Activated T-helper 2 cell treated with anti-CD3 and anti-CD28 coated beads, Interferon-gamma antibody, Interleukin-2, Interleukin-4, amounts not matched to agents 10 μg/mL and 5 μg/mL and 100 μg/mL, durations not matched to agents 14 hours and 24 hours and 36 hours (primary cell): ENCODE results near the gene CAVIN4. TPM values are rescaled to one million over a fixed set of nuclear protein-coding genes. Genes with fewer than 3 reads are reported as not detected.

Experiments used
- DNase-seq: peaks from one replicate; pipeline ENCODE4 v3.0.0; 2021; ENCODE audit warnings: low spot score
- H3K27ac Mint-ChIP-seq: one replicate; pipeline ENCODE4 v1.8.0; 2021; ENCODE audit warnings: mixed read lengths
- H3K27me3 Mint-ChIP-seq: one replicate; pipeline ENCODE4 v1.8.0; 2021; ENCODE audit warnings: low read depth, mixed read lengths
- H3K36me3 Mint-ChIP-seq: one replicate; pipeline ENCODE4 v1.8.0; 2021; ENCODE audit warnings: low read depth, mixed read lengths
- H3K4me1 Mint-ChIP-seq: one replicate; pipeline ENCODE4 v1.8.0; 2021; ENCODE audit warnings: low read depth, mixed read lengths
- H3K4me3 Mint-ChIP-seq: one replicate; pipeline ENCODE4 v1.8.0; 2021; ENCODE audit warnings: low read depth, mild to moderate bottlenecking, moderate library complexity, mixed read lengths
- H3K9me3 Mint-ChIP-seq: one replicate; pipeline ENCODE4 v1.8.0; 2021; ENCODE audit warnings: mixed read lengths
- intact Hi-C: fragments of 100-400 bp; cut with micrococcal nuclease; formaldehyde crosslinking; loops from one replicate; pipeline ENCODE4 v1.15.1; 2023
- total RNA-seq: library from RNA; stranded (reverse); gene quantifications from 2 replicates; pipeline ENCODE4 v1.2.3, GENCODE V29; 2022

Gene CAVIN4, protein sequence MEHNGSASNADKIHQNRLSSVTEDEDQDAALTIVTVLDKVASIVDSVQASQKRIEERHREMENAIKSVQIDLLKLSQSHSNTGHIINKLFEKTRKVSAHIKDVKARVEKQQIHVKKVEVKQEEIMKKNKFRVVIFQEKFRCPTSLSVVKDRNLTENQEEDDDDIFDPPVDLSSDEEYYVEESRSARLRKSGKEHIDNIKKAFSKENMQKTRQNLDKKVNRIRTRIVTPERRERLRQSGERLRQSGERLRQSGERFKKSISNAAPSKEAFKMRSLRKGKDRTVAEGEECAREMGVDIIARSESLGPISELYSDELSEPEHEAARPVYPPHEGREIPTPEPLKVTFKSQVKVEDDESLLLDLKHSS
- total RNA-seq = 0.23 and 0.34 TPM in 2 replicates

DNA sequence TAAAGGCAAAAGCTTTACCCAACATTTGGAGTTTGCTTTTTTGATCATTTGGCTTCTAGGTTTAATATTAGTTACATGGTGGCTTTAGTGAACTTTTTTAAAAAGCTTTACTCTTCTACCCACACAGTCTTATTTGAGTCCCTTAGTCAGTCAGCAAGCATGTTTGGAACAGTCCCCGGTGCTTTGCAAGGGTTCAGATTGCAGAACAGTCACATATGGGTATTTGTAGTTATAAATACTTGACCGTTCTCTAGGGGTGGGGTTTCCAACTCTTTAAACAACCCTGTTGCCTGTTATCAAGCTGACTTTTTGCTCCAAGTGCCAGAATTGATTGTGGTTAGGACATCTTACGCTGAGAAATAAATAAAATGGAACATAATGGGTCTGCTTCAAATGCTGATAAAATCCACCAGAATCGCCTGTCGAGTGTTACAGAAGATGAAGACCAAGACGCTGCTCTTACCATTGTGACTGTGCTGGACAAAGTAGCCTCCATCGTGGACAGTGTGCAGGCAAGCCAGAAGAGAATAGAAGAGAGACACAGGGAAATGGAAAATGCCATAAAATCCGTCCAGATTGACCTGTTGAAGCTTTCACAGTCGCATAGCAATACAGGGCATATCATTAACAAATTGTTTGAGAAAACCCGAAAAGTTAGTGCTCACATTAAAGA, at the start of gene CAVIN4:
CAVIN4 (plus strand) TSS at position 304 of the 673 bp plus-strand sequence; CDS start at position 369, 65 bp downstream.
- Mint-ChIP-seq H3K9me3 (no peaks in the 10 kb centered on the region), H3K27ac (no peak within 1 kb of the TSS), H3K27me3 (peaks cover 2% of the 10 kb centered on the region), H3K36me3 (no peaks in the 10 kb centered on the region), H3K4me3 (no peak within 1 kb of the TSS), H3K4me1 (no peaks in the 10 kb centered on the region)
- intact Hi-C loops = no loop called here
- no peak for DNase-seq

DNA sequence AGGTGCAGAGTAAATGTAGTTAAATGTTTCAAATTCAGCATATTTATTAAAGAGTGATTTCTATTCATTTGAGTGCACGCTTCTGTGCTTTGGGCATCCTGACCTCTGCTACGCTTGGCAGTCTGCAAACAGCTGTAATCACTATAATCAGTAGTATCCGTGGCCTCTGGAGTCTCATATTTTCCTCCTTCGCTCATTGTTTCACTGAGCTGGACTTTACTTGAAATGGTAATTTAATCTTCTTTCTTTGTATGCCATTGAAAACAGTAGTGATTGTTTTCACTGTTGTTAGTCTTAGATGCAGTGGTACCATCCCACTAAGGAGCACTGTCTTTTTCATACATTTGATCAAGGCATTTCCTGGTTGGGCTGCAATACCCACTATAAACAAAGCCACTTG, 43.5 kb upstream of the CAVIN4 start:
- Mint-ChIP-seq H3K27me3 (peaks cover 2% of the 10 kb centered on the region), H3K4me3 (no peak overlapping the region), H3K9me3 (no peaks in the 10 kb centered on the region), H3K4me1 (peaks cover 12% of the 10 kb centered on the region), H3K36me3 (no peaks in the 10 kb centered on the region), H3K27ac (no peak overlapping the region)
- DNase-seq = no peak
- intact Hi-C loops = no loop called here

DNA sequence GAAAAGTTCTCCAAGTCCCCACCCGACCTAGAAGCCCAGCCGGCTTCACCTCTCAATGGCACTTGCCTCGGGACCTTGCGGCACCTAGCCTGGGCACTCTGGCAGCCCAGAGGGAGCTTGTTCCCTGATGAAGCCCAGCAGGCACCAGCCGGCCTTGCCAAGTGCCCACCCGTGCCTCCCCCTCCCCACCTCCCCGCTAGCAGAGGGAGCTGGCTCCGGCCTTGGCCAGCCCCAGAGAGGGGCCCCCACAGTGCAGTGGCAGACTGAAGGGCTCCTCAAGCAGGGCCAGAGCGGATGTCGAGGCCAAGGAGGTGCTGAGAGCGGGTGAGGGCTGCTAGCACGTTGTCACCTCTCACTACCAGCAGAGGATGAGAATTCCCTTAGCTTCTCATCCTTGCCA, 37.6 kb upstream of the CAVIN4 start:
- Mint-ChIP-seq H3K27me3 (no peaks in the 10 kb centered on the region), H3K36me3 (no peaks in the 10 kb centered on the region), H3K9me3 (peaks cover 7% of the 10 kb centered on the region), H3K27ac (no peak overlapping the region), H3K4me3 (no peak overlapping the region), H3K4me1 (peaks cover 10% of the 10 kb centered on the region)
- no peak for DNase-seq
- intact Hi-C loops = no loop called here

DNA sequence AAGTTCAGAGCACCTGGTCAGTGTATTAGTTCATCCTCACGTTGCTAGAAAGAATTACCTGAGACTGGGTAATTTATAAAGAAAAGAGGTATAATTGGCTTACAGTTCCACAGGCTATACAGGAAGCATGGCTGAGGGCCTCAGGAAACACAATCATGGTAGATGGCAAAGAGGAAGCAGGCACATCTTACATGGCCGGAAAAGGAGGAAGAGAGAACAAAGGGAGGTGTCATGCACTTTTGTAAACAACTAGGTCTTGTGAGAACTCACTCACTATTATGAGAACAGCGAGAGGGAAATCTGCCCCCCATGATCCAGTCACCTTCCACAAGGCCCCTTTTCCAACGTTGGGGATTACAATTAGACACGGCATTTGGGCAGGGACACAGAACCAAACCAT, 28.8 kb upstream of the CAVIN4 start:
- no peak overlapping the region for H3K4me3 Mint-ChIP-seq
- H3K27ac Mint-ChIP-seq = no peak overlapping the region
- DNase-seq = no peak
- intact Hi-C loops = no loop called here
- no peaks in the 10 kb centered on the region for H3K36me3 Mint-ChIP-seq
- no peaks in the 10 kb centered on the region for H3K4me1 Mint-ChIP-seq
- H3K9me3 Mint-ChIP-seq = peaks cover 16% of the 10 kb centered on the region
- H3K27me3 Mint-ChIP-seq = no peaks in the 10 kb centered on the region

DNA sequence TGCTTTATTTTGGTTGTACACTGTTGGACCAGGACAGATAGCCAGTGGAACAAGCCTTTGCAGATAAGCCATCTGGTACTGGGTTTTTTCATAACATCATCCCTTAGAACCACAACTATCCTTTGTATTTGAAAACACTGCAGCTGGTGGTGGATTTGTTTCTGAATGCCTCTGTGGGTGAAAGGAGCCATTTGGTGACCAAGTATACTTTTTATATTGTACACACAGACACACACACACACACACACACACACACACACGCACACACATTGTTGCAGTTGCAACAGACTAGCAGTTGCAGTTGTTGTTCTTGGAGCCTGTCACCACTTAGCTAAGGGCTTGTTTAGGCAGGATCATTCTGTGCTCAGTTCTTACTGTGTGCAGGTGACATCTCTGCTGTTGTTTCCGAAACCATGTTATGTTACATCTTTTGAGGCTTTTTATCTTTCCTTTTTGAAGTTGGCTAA, 22.9 kb upstream of the CAVIN4 start:
- no peaks in the 10 kb centered on the region for H3K9me3 Mint-ChIP-seq
- H3K4me1 Mint-ChIP-seq = no peaks in the 10 kb centered on the region
- H3K36me3 Mint-ChIP-seq = no peaks in the 10 kb centered on the region
- intact Hi-C loops = no loop called here
- no peak overlapping the region for H3K27ac Mint-ChIP-seq
- no peaks in the 10 kb centered on the region for H3K27me3 Mint-ChIP-seq
- DNase-seq = no peak
- no peak overlapping the region for H3K4me3 Mint-ChIP-seq

DNA sequence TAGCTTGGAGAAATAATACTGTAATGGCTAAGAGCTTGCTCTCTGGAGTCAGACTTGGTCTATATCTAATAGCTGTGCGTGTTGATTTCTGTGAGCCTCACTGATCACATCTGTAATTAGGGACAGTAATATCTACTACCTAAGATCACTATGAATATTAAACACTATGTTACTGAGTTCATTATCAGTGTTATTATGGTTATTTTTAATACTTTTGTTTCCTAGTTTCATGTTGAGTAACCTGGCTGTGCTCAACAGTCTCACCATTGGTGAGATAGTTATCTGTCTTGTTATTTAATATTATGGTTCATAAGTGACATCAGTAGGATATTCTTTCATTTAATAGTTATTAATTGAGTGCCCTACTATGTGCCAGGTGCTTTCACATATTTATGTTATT, 22.4 kb upstream of the CAVIN4 start:
- intact Hi-C loops = no loop called here
- no peak for DNase-seq
- Mint-ChIP-seq H3K4me1 (no peaks in the 10 kb centered on the region), H3K4me3 (no peak overlapping the region), H3K27ac (no peak overlapping the region), H3K27me3 (peaks cover 2% of the 10 kb centered on the region), H3K36me3 (no peaks in the 10 kb centered on the region), H3K9me3 (no peaks in the 10 kb centered on the region)

DNA sequence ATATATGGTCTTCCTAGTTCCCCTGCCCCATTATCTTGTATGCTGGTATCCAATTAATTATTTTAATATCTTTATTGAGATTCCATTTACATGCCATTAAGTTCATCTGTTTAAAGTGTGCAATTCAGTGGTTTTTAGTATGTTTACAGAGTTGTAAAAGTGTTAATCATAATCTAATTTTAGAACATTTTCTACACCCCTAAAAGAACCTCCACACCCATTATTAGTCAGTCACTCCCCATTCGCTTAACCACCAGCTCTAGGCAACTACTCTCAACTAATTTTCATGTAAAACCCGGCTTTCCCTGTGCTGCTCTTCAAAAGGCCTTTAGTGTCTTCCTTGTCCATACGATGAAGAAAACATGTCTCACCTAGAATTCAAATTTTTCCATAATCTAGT, 20.8 kb upstream of the CAVIN4 start:
- Mint-ChIP-seq H3K27me3 (peaks cover 5% of the 10 kb centered on the region), H3K4me3 (no peak overlapping the region), H3K27ac (no peak overlapping the region), H3K9me3 (no peaks in the 10 kb centered on the region), H3K36me3 (no peaks in the 10 kb centered on the region), H3K4me1 (peaks cover 2% of the 10 kb centered on the region)
- no peak for DNase-seq
- intact Hi-C loops = no loop called here

DNA sequence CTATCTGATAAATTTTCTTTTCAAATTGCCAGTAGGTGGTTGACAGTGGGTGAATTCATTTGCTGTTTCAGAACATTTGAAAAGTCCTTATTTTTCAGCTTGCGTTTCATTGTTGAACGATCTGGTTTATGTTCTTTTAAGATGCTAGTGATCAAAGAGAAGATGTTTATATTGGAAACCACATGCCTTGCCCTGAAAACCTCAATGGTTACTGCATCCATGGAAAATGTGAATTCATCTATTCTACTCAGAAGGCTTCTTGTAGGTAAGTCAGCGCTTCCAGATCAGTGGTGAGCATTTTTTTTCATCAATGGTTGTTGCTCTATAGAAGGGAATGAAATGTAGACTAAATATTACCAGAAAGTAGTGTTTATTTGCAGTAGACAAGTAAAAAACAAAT, 16.6 kb upstream of the CAVIN4 start:
- H3K4me3 Mint-ChIP-seq = no peak overlapping the region
- no peaks in the 10 kb centered on the region for H3K36me3 Mint-ChIP-seq
- DNase-seq = no peak
- intact Hi-C loops = no loop called here
- peaks cover 2% of the 10 kb centered on the region for H3K4me1 Mint-ChIP-seq
- no peak overlapping the region for H3K27ac Mint-ChIP-seq
- no peaks in the 10 kb centered on the region for H3K9me3 Mint-ChIP-seq
- peaks cover 5% of the 10 kb centered on the region for H3K27me3 Mint-ChIP-seq

DNA sequence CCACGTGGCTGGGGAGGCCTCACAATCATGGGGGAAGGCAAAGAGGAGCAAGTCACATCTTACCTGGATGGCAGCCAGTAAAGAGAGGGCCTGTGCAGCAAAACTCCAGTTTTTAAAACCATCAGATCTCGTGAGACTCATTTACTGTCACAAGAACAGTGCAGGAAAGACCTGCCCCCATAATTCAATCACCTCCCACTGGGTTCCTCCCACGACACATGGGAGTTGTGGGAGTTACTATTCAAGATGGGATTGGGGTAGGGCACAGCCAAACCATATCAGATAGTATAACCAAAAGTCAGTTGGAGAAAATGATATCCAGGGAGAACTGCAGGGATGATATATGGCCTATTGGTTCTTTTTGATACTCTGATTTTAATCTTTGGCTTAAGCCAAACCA, 10.0 kb upstream of the CAVIN4 start:
- no peak for DNase-seq
- Mint-ChIP-seq H3K36me3 (no peaks in the 10 kb centered on the region), H3K27me3 (no peaks in the 10 kb centered on the region), H3K27ac (no peak overlapping the region), H3K4me3 (no peak overlapping the region), H3K4me1 (no peaks in the 10 kb centered on the region), H3K9me3 (no peaks in the 10 kb centered on the region)
- intact Hi-C loops = no loop called here

DNA sequence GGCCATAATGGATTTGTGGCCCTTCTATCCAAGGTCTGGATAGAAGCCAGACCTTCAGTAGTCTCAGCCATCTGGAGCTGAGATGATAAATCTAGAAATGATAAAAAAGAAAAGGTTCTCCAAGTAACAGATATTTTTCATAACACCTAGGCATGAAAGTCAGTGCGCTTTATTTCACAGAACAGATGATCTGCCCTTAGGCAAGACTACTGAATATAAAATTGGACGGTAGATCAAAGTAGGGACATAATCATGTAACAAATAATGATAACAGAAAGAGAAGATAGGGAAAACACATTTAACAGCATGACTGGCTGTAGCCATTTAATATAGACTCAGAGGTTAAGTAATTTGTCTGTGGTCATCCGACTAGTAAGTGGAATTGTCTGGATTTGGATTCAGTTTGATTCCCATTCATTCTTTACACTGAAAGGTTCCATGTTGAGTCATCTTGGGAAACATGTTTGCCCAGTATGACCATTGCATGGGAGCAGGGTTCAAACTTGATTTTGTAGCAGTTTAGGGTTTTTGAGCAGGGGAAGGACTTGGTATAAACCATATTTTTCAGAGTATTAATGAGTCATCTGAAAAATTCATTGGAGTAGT, 4.1 kb upstream of the CAVIN4 start:
- no peak overlapping the region for H3K27ac Mint-ChIP-seq
- no peak for DNase-seq
- intact Hi-C loops = no loop called here
- no peaks in the 10 kb centered on the region for H3K9me3 Mint-ChIP-seq
- H3K4me3 Mint-ChIP-seq = no peak overlapping the region
- peaks cover 2% of the 10 kb centered on the region for H3K27me3 Mint-ChIP-seq
- H3K4me1 Mint-ChIP-seq = no peaks in the 10 kb centered on the region
- no peaks in the 10 kb centered on the region for H3K36me3 Mint-ChIP-seq

DNA sequence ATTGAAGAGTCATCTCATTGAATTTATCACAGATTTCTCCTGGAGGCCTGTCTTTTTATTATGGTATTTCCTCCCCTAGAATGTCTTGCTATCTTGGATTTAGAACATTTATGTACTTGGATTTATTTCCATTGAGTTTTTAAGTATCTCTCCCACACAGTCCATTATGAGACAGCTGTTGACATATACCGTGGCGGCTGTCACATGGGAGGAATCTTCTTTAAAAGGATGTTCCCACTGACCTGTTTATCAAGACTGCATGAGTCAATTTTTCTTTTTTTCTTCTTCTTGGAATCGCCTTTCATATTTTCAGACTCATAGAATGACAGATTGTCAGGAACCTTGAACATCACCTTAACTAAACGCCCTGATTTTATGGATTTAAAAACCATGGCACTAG, 2.9 kb upstream of the CAVIN4 start:
- Mint-ChIP-seq H3K36me3 (no peaks in the 10 kb centered on the region), H3K4me1 (no peaks in the 10 kb centered on the region), H3K4me3 (no peak overlapping the region), H3K9me3 (no peaks in the 10 kb centered on the region), H3K27me3 (peaks cover 2% of the 10 kb centered on the region), H3K27ac (no peak overlapping the region)
- intact Hi-C loops = no loop called here
- DNase-seq = no peak

DNA sequence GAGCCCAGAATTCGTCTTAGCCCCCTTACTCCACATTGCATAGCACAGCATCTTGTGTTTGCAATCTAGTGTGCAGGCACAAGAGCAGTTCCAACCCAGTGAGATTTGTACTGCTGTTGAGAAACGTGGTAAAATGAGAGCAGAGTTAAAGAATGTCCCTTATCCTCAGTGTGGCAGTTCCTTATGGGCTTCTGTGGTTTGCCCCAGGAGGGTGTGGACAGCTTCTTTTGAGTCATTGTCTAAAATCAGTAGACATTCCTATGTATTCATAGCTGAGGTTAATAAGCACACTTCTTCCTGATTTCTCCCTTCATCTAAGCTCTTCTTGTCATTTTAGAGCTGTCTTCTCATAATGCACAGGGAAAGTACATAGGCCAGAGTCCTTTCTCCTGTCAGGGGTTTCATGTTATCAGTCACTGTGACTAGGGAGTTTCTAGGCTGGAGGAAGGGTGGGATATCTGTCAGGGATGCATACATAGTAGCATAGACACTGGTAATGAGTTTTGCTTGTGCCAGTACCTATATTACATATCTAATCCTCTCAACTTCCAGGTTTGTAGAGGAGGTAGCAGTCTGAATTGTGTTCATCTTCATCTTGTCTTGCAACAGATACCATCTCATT, 2.0 kb upstream of the CAVIN4 start:
- H3K27ac Mint-ChIP-seq = no peak overlapping the region
- peaks cover 2% of the 10 kb centered on the region for H3K27me3 Mint-ChIP-seq
- DNase-seq = no peak
- no peaks in the 10 kb centered on the region for H3K4me1 Mint-ChIP-seq
- intact Hi-C loops = no loop called here
- H3K9me3 Mint-ChIP-seq = no peaks in the 10 kb centered on the region
- H3K4me3 Mint-ChIP-seq = no peak overlapping the region
- H3K36me3 Mint-ChIP-seq = no peaks in the 10 kb centered on the region

DNA sequence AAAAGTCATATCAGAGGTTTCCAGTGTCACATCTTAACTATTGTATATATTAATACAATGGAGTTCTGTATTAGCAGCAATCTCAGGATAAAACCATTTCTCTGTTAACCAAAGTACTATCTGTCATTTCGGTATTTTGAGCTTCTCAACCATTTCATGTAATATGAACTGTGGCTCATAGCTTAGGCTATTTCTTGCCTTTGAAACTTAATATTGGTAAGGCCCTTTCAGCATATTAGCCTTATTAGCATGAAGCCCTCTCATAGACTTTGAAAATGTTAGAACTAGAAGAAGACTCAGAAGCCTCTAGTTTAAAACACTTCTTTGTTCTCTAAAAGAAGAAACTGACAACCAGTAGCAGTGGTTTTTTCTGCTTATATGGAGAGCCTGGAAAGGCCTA, 731 bp downstream of the CAVIN4 start:
- no peaks in the 10 kb centered on the region for H3K4me1 Mint-ChIP-seq
- H3K27ac Mint-ChIP-seq = no peak overlapping the region
- intact Hi-C loops = no loop called here
- no peaks in the 10 kb centered on the region for H3K36me3 Mint-ChIP-seq
- no peak for DNase-seq
- no peaks in the 10 kb centered on the region for H3K9me3 Mint-ChIP-seq
- H3K4me3 Mint-ChIP-seq = no peak overlapping the region
- H3K27me3 Mint-ChIP-seq = peaks cover 2% of the 10 kb centered on the region
